H9 (cell line): ENCODE data around the gene MT1F. TPM values are rescaled to one million over a fixed set of nuclear protein-coding genes. Genes with fewer than 3 reads are reported as not detected.

ENCODE experiments used
- DNase-seq: peaks from one replicate; pipeline ENCODE4 v3.0.0-alpha.2; 2017
- H2AFZ ChIP-seq: one replicate; pipeline ENCODE4 v1.6.1; 2013; ENCODE audit warnings: mild to moderate bottlenecking, low read length, control low read depth, moderate library complexity
- H2AK5ac ChIP-seq: 2 replicates; pipeline ENCODE4 v1.6.1; 2013; ENCODE audit warnings: low read length, control low read depth, mixed read lengths; ENCODE audit not compliant: insufficient read length
- H2BK120ac ChIP-seq: one replicate; pipeline ENCODE4 v1.6.1; 2013; ENCODE audit warnings: low read depth, mild to moderate bottlenecking, low read length, control low read depth, inconsistent platforms; ENCODE audit not compliant: poor library complexity, severe bottlenecking
- H2BK12ac ChIP-seq: 2 replicates; pipeline ENCODE4 v1.6.1; 2013; ENCODE audit warnings: low read length, control low read depth, mixed read lengths, low read depth; ENCODE audit not compliant: insufficient read length
- H2BK15ac ChIP-seq: 2 replicates; pipeline ENCODE4 v1.6.1; 2013; ENCODE audit warnings: low read depth, low read length, control low read depth
- H2BK20ac ChIP-seq: one replicate; pipeline ENCODE4 v1.6.1; 2013; ENCODE audit warnings: low read depth, mild to moderate bottlenecking, low read length, control low read depth, inconsistent platforms; ENCODE audit not compliant: poor library complexity, severe bottlenecking
- H2BK5ac ChIP-seq: 2 replicates; pipeline ENCODE4 v1.6.1; 2013; ENCODE audit warnings: low read length, control low read depth, mixed read lengths; ENCODE audit not compliant: insufficient read length
- H3K14ac ChIP-seq: 2 replicates; pipeline ENCODE4 v1.6.1; 2013; ENCODE audit warnings: low read length, control low read depth; ENCODE audit not compliant: insufficient read depth
- H3K18ac ChIP-seq: 2 replicates; pipeline ENCODE4 v1.6.1; 2013; ENCODE audit warnings: low read depth, mild to moderate bottlenecking, mixed read lengths, low read length, control low read depth; ENCODE audit not compliant: insufficient read length
- H3K23ac ChIP-seq: 2 replicates; pipeline ENCODE4 v1.6.1; 2013; ENCODE audit warnings: low read length, control low read depth, mixed read lengths, low read depth; ENCODE audit not compliant: insufficient read length
- H3K23me2 ChIP-seq: 2 replicates; pipeline ENCODE4 v1.6.1; 2013; ENCODE audit warnings: low read depth, mild to moderate bottlenecking, mixed read lengths, low read length, control low read depth; ENCODE audit not compliant: insufficient read length, poor library complexity, severe bottlenecking
- H3K27ac ChIP-seq: 2 replicates; pipeline ENCODE4 v1.5.1; 2013; ENCODE audit warnings: low read length, control low read depth, mixed read lengths, low read depth; ENCODE audit not compliant: insufficient read length
- H3K27me3 ChIP-seq: 2 replicates; pipeline ENCODE4 v1.6.1; 2013; ENCODE audit warnings: low read length, control low read depth, inconsistent platforms; ENCODE audit not compliant: insufficient read depth
- H3K4ac ChIP-seq: 2 replicates; pipeline ENCODE4 v1.6.1; 2013; ENCODE audit warnings: low read depth, mild to moderate bottlenecking, control low read depth, inconsistent platforms, low read length, moderate library complexity
- H3K4me1 ChIP-seq: 2 replicates; pipeline ENCODE4 v1.6.1; 2013; ENCODE audit warnings: low read length, control low read depth, inconsistent platforms; ENCODE audit not compliant: insufficient read depth
- H3K4me2 ChIP-seq: 2 replicates; pipeline ENCODE4 v1.6.1; 2013; ENCODE audit warnings: low read length, control low read depth, mixed read lengths; ENCODE audit not compliant: insufficient read length, insufficient read depth
- H3K56ac ChIP-seq: 2 replicates; pipeline ENCODE4 v1.6.1; 2013; ENCODE audit warnings: low read depth, mild to moderate bottlenecking, mixed read lengths, low read length, control low read depth; ENCODE audit not compliant: insufficient read length
- H3K79me1 ChIP-seq: 2 replicates; pipeline ENCODE4 v1.6.1; 2013; ENCODE audit warnings: low read depth, mild to moderate bottlenecking, moderate library complexity, low read length, control low read depth, inconsistent platforms; ENCODE audit not compliant: insufficient read depth, poor library complexity, severe bottlenecking
- H3K79me2 ChIP-seq: 2 replicates; pipeline ENCODE4 v1.6.1; 2013; ENCODE audit warnings: low read length, control low read depth, inconsistent platforms; ENCODE audit not compliant: insufficient read depth
- H3K9ac ChIP-seq: 2 replicates; pipeline ENCODE4 v1.6.1; 2013; ENCODE audit warnings: low read length, control low read depth, mixed read lengths; ENCODE audit not compliant: insufficient read length; ENCODE audit errors: extremely low read depth
- H3K9me3 ChIP-seq: one replicate; pipeline ENCODE4 v1.6.1; 2013; ENCODE audit warnings: low read depth, low read length, inconsistent platforms; ENCODE audit not compliant: control insufficient read depth
- H3T11ph ChIP-seq: one replicate; pipeline ENCODE4 v1.6.1; 2013; ENCODE audit warnings: mild to moderate bottlenecking, low read length, control low read depth, inconsistent platforms
- H4K20me1 ChIP-seq: one replicate; pipeline ENCODE4 v1.6.1; 2013; ENCODE audit not compliant: control insufficient read depth, insufficient read length, insufficient read depth
- H4K5ac ChIP-seq: 2 replicates; pipeline ENCODE4 v1.6.1; 2013; ENCODE audit warnings: low read depth, mild to moderate bottlenecking, mixed read lengths, low read length, control low read depth; ENCODE audit not compliant: insufficient read length
- H4K8ac ChIP-seq: replicated peaks from 2 replicates; pipeline ENCODE4 v1.6.1; 2013; ENCODE audit warnings: low read length, control low read depth, mixed read lengths, low read depth; ENCODE audit not compliant: insufficient read length
- H4K91ac ChIP-seq: 2 replicates; pipeline ENCODE4 v1.6.1; 2013; ENCODE audit warnings: low read depth, mild to moderate bottlenecking, moderate library complexity, mixed read lengths, low read length, control low read depth; ENCODE audit not compliant: insufficient read length
- H3K27ac Mint-ChIP-seq, 3 experiments: 2 replicates in 2 of 3; 3 replicates in 1 of 3; pipeline ENCODE4 v1.8.0; 2020 to 2021; ENCODE audit warnings: mixed read lengths in 3 of 3, mild to moderate bottlenecking in 1 of 3, moderate library complexity in 1 of 3
- H3K27me3 Mint-ChIP-seq: 2 replicates; pipeline ENCODE4 v1.8.0; 2021; ENCODE audit warnings: low read depth, mild to moderate bottlenecking, moderate library complexity, mixed read lengths
- H3K36me3 Mint-ChIP-seq, 3 experiments: 2 replicates in 2 of 3; 3 replicates in 1 of 3; pipeline ENCODE4 v1.8.0; 2020 to 2021; ENCODE audit warnings: low read depth in 3 of 3, mixed read lengths in 3 of 3; ENCODE audit not compliant: insufficient read depth in 1 of 3
- H3K4me1 Mint-ChIP-seq, 2 experiments: 2 replicates each; pipeline ENCODE4 v1.8.0; 2020; ENCODE audit warnings: mixed read lengths in 2 of 2
- H3K4me3 Mint-ChIP-seq, 2 experiments: 2 replicates in 1 of 2; 3 replicates in 1 of 2; pipeline ENCODE4 v1.8.0; 2020 to 2021; ENCODE audit warnings: mild to moderate bottlenecking in 2 of 2, mixed read lengths in 2 of 2, moderate library complexity in 1 of 2
- H3K9me3 Mint-ChIP-seq, 2 experiments: 2 replicates in 1 of 2; 3 replicates in 1 of 2; pipeline ENCODE4 v1.8.0; 2020; ENCODE audit warnings: mild to moderate bottlenecking in 2 of 2, mixed read lengths in 2 of 2, moderate library complexity in 1 of 2
- WGBS: extraction: QIAGEN DNeasy Blood & Tissue Kit; methylation state at CpG from one replicate; pipeline ENCODE4 v1.1.7; 2013; ENCODE audit warnings: missing lambda C conversion rate, low lambda C conversion rate, mixed read lengths; ENCODE audit not compliant: insufficient read length; ENCODE audit errors: extremely low coverage; 5-methylcytosine and 5-hydroxymethylcytosine counted together
- total RNA-seq: library from RNA; stranded (reverse); gene quantifications from 2 replicates; pipeline ENCODE4 v1.2.1, GENCODE V29; 2021
- TF ChIP-seq, protein P1 (sequence below): fragments of 200-600 bp; sonication (generic); conservative IDR thresholded peaks from 3 replicates; pipeline ENCODE4 v1.8.0; 2021; ENCODE audit warnings: antibody characterized with exemption, mild to moderate bottlenecking

Gene MT1F
- total RNA-seq, 1 experiment from 2014 or later = 26.1 TPM

GRCh38 chr16:56652600-56652999 lies 5.2 kb upstream of the MT1F start:
- no peak overlapping the region for H4K91ac ChIP-seq
- no peak overlapping the region for H3K14ac ChIP-seq
- H3K27me3 Mint-ChIP-seq = peaks cover 75% of the 10 kb centered on the region
- H3K4me1 ChIP-seq = no peaks in the 10 kb centered on the region
- H3K27ac Mint-ChIP-seq = no peak overlapping the region
- no peak overlapping the region for H3K18ac ChIP-seq
- no peak overlapping the region for H3K23ac ChIP-seq
- no peaks in the 10 kb centered on the region for H3K79me1 ChIP-seq
- no peaks in the 10 kb centered on the region for H4K20me1 ChIP-seq
- H3K4me2 ChIP-seq = no peak overlapping the region
- DNase-seq = no peak
- H3K9me3 ChIP-seq = no peaks in the 10 kb centered on the region
- H3K23me2 ChIP-seq = no peaks in the 10 kb centered on the region
- no peak overlapping the region for H2BK15ac ChIP-seq
- H4K5ac ChIP-seq = no peak overlapping the region
- no peak overlapping the region for H2BK120ac ChIP-seq
- H3K4me1 Mint-ChIP-seq = peaks cover 6 to 12% of the 10 kb centered on the region in 2 experiments
- no peaks in the 10 kb centered on the region for H3K36me3 Mint-ChIP-seq
- H2BK20ac ChIP-seq = no peak overlapping the region
- no peaks in the 10 kb centered on the region for H3K9me3 Mint-ChIP-seq
- H2AFZ ChIP-seq = no peak overlapping the region
- no peak overlapping the region for H2BK5ac ChIP-seq
- TF ChIP-seq, protein P1, sequence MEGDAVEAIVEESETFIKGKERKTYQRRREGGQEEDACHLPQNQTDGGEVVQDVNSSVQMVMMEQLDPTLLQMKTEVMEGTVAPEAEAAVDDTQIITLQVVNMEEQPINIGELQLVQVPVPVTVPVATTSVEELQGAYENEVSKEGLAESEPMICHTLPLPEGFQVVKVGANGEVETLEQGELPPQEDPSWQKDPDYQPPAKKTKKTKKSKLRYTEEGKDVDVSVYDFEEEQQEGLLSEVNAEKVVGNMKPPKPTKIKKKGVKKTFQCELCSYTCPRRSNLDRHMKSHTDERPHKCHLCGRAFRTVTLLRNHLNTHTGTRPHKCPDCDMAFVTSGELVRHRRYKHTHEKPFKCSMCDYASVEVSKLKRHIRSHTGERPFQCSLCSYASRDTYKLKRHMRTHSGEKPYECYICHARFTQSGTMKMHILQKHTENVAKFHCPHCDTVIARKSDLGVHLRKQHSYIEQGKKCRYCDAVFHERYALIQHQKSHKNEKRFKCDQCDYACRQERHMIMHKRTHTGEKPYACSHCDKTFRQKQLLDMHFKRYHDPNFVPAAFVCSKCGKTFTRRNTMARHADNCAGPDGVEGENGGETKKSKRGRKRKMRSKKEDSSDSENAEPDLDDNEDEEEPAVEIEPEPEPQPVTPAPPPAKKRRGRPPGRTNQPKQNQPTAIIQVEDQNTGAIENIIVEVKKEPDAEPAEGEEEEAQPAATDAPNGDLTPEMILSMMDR = no peak
- H3K4me3 Mint-ChIP-seq = no peak overlapping the region
- WGBS = no CpG with 5 or more reads among the region's 1 CpG
- H3K9ac ChIP-seq = no peak overlapping the region
- no peak overlapping the region for H2AK5ac ChIP-seq
- H4K8ac ChIP-seq = no peak overlapping the region
- peaks cover 3% of the 10 kb centered on the region; the same call in 1 of the 2 replicates for H3K27me3 ChIP-seq
- H3T11ph ChIP-seq = no peak overlapping the region
- H2BK12ac ChIP-seq = no peak overlapping the region
- H3K56ac ChIP-seq = no peak overlapping the region
- no peaks in the 10 kb centered on the region for H3K79me2 ChIP-seq
- no peak overlapping the region for H3K27ac ChIP-seq
- no peak overlapping the region for H3K4ac ChIP-seq
